ENCODE measurements around the gene ACE.
A peak's percentile ranks its signal among the peaks of the same experiment; 100 is the strongest.
"Not testable (repeated sequence)": the region's sequence is repeated elsewhere in the genome, so short reads cannot be mapped to it uniquely, and the experiment has no call there.

ACE gene

GRCh38 chr17:63458478-63458877, 18.4 kb upstream of the ACE start:
- Histone ChIP-seq H3K9me3 (ENCODE audit: severe bottlenecking) (no peaks in the 10 kb centered on the region), H3K27ac (peak overlapping the region; percentile 44), H3K27me3 (ENCODE audit: insufficient read depth, low read depth, severe bottlenecking) (no peaks in the 10 kb centered on the region), H3K36me3 (no peaks in the 10 kb centered on the region), H3K4me3 (ENCODE audit: low read depth, low read length) (no peak overlapping the region)
- TF ChIP-seq, protein P1, sequence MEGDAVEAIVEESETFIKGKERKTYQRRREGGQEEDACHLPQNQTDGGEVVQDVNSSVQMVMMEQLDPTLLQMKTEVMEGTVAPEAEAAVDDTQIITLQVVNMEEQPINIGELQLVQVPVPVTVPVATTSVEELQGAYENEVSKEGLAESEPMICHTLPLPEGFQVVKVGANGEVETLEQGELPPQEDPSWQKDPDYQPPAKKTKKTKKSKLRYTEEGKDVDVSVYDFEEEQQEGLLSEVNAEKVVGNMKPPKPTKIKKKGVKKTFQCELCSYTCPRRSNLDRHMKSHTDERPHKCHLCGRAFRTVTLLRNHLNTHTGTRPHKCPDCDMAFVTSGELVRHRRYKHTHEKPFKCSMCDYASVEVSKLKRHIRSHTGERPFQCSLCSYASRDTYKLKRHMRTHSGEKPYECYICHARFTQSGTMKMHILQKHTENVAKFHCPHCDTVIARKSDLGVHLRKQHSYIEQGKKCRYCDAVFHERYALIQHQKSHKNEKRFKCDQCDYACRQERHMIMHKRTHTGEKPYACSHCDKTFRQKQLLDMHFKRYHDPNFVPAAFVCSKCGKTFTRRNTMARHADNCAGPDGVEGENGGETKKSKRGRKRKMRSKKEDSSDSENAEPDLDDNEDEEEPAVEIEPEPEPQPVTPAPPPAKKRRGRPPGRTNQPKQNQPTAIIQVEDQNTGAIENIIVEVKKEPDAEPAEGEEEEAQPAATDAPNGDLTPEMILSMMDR (IDR thresholded peaks at IDR 0.05; ENCODE audit: low read depth, low read length) = no peak
- peak; percentile 70 for DNase-seq

GRCh38 chr17:63460018-63460417, 16.8 kb upstream of the ACE start:
- Histone ChIP-seq H3K4me3 (ENCODE audit: low read depth, low read length) (no peak overlapping the region), H3K27me3 (ENCODE audit: insufficient read depth, low read depth, severe bottlenecking) (no peaks in the 10 kb centered on the region), H3K36me3 (no peaks in the 10 kb centered on the region), H3K9me3 (ENCODE audit: severe bottlenecking) (no peaks in the 10 kb centered on the region), H3K27ac (no peak overlapping the region)
- TF ChIP-seq, protein P1 (IDR thresholded peaks at IDR 0.05; ENCODE audit: low read depth, low read length) = no peak
- DNase-seq = no peak

- Histone ChIP-seq H3K4me3 (ENCODE audit: low read depth, low read length) (no peak overlapping the region), H3K27me3 (ENCODE audit: insufficient read depth, low read depth, severe bottlenecking) (no peaks in the 10 kb centered on the region), H3K9me3 (ENCODE audit: severe bottlenecking) (peaks cover 6% of the 10 kb centered on the region), H3K27ac (peak overlapping the region; percentile 72), H3K36me3 (no peaks in the 10 kb centered on the region)
- TF ChIP-seq, protein P1 (IDR thresholded peaks at IDR 0.05; ENCODE audit: low read depth, low read length) = no peak
- DNase-seq = no peak
Observed at GRCh38 chr17:63463771-63464170, 13.1 kb upstream of the ACE start.

- Histone ChIP-seq H3K4me3 (ENCODE audit: low read depth, low read length) (no peak overlapping the region), H3K9me3 (ENCODE audit: severe bottlenecking) (peaks cover 6% of the 10 kb centered on the region), H3K27ac (no peak overlapping the region), H3K36me3 (no peaks in the 10 kb centered on the region), H3K27me3 (ENCODE audit: insufficient read depth, low read depth, severe bottlenecking) (no peaks in the 10 kb centered on the region)
- TF ChIP-seq, protein P1 (IDR thresholded peaks at IDR 0.05; ENCODE audit: low read depth, low read length) = no peak
- DNase-seq = no peak
Observed at GRCh38 chr17:63464691-63465236, 12.1 kb upstream of the ACE start.

GRCh38 chr17:63468099-63468498, 8.8 kb upstream of the ACE start:
- H3K4me3 ChIP-seq (ENCODE audit: low read depth, low read length); H3K9me3 ChIP-seq (ENCODE audit: severe bottlenecking); H3K27me3 ChIP-seq (ENCODE audit: insufficient read depth, low read depth, severe bottlenecking); H3K36me3 ChIP-seq; DNase-seq; H3K27ac ChIP-seq: not testable (repeated sequence)

DNA sequence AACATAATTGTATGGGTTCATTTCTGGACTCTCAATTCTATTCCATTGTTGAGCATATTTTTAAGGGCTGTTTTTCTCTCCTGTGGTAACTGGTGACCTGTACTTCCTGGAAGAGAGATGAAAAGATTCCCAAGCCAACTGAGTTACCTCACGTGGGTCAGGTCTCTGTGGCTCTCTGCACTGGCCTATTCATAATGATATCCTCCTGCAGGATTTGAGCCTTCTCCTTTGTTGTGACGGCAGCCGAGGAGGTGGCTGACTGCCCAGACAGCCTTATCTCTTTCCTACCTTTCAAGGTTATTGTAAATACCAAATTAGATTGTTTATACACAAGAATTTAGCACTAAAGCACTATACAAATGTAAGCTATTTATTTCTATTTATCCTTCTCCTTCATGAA, 2.7 kb upstream of the ACE start:
- no peak for DNase-seq
- no peaks in the 10 kb centered on the region for H3K36me3 ChIP-seq
- no peak overlapping the region for H3K27ac ChIP-seq
- TF ChIP-seq, protein P1 (IDR thresholded peaks at IDR 0.05; ENCODE audit: low read depth, low read length) = no peak
- no peaks in the 10 kb centered on the region for H3K9me3 ChIP-seq (ENCODE audit: severe bottlenecking)
- no peaks in the 10 kb centered on the region for H3K27me3 ChIP-seq (ENCODE audit: insufficient read depth, low read depth, severe bottlenecking)
- no peak overlapping the region for H3K4me3 ChIP-seq (ENCODE audit: low read depth, low read length)

All from WERI-Rb-1 (cell line).